HG03159 (cell line): ENCODE data around the gene PIP.
"Not testable (repeated sequence)": the region's sequence is repeated elsewhere in the genome, so short reads cannot be mapped to it uniquely, and the experiment has no call there.

Experiments
- ATAC-seq: cut with Tn5 transposase; IDR thresholded peaks from one replicate; pipeline ENCODE4 v1.9.1; 2021; ENCODE audit warnings: mild to moderate bottlenecking, moderate library complexity; ENCODE audit not compliant: unreplicated experiment

PIP gene, protein sequence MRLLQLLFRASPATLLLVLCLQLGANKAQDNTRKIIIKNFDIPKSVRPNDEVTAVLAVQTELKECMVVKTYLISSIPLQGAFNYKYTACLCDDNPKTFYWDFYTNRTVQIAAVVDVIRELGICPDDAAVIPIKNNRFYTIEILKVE

GRCh38 chr7:143131781-143132180 is at the start of gene PIP:
TSS of gene PIP (plus strand) at chr7:143132077. CDS start at chr7:143132117, 40 bp downstream.
- no peak for ATAC-seq

DNA sequence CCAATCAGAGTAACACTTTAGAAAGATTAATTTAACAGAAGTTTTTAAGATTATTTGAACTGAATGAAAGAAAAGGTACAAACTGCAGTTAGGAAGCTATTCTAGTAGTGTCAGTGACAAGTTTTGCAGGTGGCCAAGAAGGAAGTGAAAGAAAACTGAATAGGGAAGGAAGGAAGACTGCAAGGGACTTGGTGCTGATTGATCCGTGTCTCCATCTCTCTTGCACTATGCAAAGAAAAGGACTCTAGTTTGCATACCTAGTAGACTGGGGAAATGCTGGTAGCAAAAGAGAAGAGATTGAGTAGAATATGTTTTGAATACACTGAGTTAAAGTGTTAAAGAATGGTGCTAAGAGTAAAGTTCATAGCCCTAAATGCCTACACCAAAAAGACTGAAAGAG is 46.8 kb upstream of the PIP start:
- ATAC-seq, result peak; percentile 75

DNA sequence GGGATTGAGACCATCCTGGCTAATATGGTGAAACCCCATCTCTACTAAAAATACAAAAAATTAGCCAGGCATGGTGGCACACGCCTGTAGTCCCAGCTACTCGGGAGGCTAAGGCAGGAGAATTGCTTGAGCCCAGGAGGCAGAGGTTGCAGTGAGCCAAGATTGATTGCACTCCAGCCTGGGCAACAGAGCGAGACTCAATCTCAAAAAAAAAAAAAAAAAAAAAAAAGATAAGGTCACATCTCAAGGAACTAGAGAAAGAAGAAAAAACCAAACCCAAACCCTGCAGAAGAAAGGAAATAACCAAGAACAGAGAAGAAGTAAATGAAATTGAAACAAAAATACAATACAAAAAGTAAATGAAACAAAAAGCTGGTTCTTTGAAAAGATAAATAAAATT is 46.3 kb upstream of the PIP start:
- not testable (repeated sequence) for ATAC-seq

DNA sequence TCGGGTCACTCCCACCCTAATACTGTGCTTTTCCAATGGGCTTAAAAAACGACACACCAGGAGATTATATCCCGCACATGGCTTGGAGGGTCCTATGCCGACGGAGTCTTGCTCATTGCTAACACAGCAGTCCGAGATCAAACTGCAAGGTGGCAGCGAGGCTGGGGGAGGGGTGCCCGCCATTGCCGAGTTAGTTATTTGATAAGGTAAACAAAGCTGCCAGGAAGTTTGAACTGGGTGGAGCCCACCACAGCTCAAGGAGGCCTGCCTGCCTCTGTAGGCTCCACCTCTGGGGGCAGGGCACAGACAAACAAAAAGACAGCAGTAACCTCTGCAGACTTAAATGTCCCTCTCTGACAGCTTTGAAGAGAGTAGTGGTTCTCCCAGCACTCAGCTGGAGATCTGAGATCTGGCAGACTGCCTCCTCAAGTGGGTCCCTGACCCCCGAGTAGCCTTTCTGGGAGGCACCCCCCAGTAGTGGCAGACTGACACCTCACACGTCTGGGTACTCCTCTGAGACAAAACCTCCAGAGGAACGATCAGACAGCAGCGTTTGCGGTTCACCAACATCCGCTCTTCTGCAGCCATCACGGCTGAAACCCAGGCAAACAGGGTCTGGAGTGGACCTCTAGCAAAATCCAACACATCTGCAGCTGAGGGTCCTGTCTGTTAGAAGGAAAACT is 43.2 kb upstream of the PIP start:
- ATAC-seq, result not testable (repeated sequence)

- ATAC-seq, result no peak
Measured at GRCh38 chr7:143096146-143096545, 35.7 kb upstream of the PIP start.

- ATAC-seq, result not testable (repeated sequence)
Measured at GRCh38 chr7:143099579-143099978, 32.3 kb upstream of the PIP start.

DNA sequence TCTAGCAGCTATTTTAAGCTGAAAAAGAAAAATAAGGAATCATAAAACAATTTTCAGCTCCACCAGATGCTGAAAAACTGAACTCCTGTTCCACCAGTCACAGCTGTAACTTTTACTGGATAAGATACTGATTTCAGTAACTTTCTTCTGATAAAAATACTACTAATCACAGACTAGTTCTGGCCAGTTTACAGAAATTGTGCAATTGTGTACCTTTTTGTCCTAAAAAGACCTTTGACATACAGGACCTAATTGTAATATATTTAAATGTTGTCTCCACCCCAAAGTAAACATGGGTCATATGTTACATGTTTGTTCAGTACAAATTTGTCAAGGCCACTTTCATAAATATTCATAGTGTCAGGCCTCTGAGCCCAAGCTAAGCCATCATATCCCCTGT is 27.1 kb upstream of the PIP start:
- ATAC-seq, result no peak

DNA sequence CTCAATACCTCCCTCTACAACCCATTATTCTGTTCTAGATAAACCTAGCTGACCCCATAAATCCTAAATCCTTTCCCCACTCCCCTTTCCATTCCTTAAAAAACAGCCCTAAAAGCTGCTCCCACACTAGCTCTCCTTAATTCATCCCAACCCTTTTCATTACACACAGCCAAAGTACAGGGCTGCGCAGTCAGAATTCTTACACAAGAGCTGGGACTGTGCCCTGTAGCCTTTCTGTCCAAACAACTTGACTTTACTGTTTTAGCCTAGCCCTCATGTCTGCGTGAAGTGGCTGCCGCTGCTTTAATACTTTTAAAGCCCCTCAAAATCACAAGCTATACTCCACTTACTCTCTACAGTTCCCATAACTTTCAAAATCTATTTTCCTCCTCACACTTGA is 23.9 kb upstream of the PIP start:
- ATAC-seq, result not testable (repeated sequence)

GRCh38 chr7:143117395-143117794 is 14.5 kb upstream of the PIP start:
- ATAC-seq, result no peak

GRCh38 chr7:143120691-143121405 is 11.0 kb upstream of the PIP start:
- ATAC-seq, result no peak

DNA sequence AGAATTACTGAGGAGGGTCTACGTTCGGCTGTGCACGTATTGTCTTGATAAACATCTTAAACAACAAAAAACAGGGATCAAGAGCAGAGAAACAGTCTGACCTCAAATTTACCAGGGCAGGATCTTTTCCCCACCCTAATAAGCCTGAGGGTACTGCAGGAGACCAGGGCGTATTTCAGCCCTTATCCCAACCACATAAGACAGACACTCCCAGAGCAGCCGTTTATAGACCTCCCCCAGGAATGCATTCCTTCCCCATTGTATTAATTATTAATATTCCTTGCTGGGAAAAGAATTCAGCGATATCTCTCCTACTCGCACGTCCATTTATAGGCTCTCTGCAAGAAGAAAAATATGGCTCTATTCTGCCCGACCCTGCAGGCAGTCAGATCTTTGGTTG is 8.6 kb upstream of the PIP start:
- ATAC-seq, result not testable (repeated sequence)

DNA sequence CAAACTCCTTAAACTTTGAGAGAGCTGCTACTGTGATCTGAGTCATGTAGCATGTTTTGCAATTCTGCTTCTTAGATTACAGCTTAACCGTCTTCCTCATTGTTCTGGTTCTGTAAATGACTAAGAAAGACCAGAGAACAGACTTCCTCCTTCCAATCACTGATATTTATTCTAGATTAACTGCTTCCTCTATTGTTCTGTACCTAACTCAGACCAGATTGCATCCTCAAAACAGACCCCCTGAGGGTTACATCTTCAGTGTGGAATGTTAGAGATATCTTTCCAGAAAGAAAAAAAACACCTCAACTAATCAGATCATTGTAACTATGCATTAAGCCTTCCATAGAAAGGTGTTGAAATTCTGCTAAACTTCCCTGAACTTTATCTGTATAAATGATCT is 5.7 kb upstream of the PIP start:
- no peak for ATAC-seq

- no peak for ATAC-seq
Measured at GRCh38 chr7:143129051-143129450, 2.8 kb upstream of the PIP start.

- no peak for ATAC-seq
Measured at GRCh38 chr7:143129477-143129876, 2.4 kb upstream of the PIP start.

- ATAC-seq, result no peak
Measured at GRCh38 chr7:143130541-143130940, 1.3 kb upstream of the PIP start.

DNA sequence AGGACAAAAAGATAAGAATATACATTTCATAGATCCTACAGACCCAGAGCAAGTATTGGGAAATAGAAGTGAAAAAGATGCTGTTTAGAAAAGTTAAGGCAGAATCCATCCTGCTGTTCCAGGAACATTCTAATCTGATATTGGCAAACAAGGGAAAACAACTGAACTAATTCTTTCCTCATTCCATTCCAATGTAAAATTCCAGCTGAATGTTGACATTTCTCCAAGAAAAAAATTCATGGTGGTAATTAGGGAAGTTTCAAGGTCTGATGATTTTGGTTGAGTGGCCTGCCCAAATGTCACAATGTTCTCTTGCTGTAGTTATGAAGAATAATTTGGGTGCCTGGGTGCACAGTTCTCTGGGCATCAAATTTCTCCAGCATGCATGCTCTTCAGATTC is 15.2 kb downstream of the PIP start:
- no peak for ATAC-seq

GRCh38 chr7:143148050-143148449 is 16.2 kb downstream of the PIP start:
- ATAC-seq, result no peak

- no peak for ATAC-seq
Measured at GRCh38 chr7:143148651-143149050, 16.8 kb downstream of the PIP start.

DNA sequence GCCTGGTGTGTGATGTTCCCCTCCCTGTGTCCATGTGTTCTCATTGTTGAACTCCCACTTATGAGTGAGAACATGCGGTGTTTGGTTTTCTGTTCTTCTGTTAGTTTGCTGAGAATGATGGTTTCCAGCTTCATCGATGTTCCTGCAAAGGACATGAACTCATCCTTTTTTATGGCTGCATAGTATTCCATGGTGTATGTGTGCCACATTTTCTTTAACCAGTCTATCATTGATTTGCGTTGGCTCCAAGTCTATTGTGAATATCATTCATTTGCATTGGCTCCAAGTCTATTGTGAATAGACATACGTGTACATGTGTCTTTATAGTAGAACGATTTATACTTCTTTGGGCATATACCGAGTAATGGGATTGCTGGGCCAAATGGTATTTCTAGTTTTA is 18.8 kb downstream of the PIP start:
- ATAC-seq, result not testable (repeated sequence)

DNA sequence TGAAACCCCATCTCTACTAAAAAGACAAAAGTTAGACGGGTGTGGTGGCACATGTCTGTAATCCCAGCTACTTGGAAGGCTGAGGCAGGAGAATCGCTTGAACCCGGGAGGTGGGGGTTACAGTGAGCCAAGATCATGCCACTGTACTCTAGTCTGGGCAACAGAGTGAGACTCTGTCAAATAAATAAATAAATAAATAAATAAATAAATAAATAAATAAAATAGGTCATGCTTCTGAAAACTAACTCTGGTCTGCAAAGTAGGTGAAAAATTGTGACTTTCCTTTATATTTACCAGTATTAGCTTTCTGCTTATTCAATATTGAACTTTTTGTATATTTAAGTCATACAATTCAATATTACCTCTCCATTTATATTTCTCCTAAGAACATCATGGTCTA is 26.7 kb downstream of the PIP start:
- not testable (repeated sequence) for ATAC-seq

DNA sequence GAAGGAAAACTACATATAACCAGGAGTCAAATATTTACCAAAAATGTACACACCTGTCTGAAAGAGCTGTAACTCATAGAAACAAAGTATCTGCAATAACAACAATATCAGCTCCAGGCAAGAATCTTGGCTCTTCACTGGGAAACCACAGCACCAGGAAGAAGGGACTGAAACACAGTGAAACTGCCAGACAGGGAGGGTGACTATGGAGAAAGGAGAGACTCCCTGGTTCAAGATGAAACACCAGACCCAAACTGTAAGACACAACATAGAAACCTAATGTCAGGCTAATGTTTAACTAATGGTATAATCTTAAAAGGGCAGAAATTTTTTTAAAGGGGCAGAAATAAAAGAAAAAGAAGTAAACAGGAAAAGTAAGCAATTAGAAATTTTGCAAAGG is 39.8 kb downstream of the PIP start:
- no peak for ATAC-seq

DNA sequence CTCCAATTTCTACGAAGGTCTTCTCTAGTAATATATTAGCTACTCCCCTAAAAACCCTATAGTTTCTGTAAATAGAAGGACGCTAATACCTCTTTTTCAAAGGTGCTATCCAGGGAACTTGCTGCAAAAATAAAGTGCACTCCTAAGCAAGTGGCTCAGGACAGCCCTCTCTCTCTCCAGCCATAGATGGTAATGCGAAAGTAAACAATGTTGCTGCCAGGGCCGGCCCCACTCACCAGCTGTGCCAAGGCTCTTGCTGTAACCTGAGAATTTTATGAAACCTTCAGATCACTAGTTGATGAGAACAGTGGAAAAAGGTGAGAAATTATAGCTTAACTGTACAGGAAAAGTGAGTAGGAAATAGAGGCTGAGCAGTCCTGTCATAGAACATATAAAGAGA is 40.5 kb downstream of the PIP start:
- no peak for ATAC-seq
